Measurements from ENCODE around the gene NACA2.
"Not testable (repeated sequence)": the region's sequence is repeated elsewhere in the genome, so short reads cannot be mapped to it uniquely, and the experiment has no call there.

NACA2 gene

DNA sequence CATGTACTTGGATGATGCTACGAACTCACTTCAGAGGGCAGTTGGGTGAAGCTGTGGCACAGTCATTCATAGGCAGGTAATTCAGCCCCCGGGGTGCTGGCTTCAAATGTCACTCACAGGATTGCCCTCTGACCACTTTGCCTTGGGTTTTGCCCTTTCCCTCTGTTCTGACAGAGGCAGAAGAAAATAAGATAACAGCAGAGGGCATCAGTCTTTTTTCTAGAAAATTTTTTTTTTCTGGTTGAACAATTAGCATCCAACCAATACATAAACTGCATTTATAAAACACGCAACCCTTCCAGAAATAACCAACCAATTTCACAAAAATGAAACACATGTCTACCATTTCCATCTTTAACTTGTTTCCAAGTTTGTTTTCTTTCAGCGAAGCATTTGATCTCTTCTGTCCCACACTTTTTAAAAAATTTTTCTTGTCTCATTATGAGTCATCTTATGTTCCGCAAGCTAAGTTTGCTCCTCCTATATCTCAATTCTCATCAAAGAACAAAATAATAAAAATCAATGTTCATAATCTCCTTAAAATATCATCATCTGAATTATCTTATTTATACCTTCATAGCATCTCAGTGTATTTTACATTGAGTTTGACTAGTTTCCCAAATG, 15.6 kb downstream of the NACA2 start:
- no peak for DNase-seq

DNA sequence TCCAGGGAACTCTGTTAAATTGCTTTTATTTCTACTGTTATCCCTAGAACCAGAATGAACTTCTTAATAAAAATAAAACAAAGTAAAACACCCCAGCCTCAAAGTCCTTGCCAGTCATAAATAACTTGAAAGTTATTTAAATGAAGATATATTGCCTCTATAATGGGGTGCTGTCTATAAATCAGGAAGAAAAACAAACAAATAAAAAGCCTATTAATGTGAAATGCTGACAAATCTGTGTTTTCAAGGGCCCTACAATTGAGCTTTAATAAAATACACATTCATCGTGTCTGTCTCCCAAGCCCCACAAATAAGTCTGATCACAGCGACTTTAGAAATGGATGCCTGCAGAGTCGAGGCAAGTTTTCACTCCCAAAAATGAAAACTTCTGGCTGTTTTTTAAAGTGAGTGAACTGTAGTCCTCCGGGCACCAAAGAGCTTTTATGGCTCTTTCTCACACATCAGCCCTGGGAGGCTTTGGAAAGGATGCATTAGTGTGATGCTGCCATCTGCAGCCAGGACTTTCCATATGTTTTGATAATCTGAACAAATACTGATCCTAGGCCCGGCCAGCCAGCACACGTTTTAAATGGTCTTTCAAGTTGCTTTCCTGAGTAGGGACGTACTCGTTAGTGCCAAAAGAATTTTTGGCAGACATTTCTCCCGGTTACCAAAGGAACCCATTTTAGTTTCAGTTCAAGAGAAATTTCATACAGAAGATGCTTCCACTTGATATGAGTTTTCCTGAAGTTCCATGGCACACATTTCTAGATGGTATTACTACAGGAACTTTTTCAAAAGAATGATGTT, 16.3 kb downstream of the NACA2 start:
- DNase-seq = no peak

DNA sequence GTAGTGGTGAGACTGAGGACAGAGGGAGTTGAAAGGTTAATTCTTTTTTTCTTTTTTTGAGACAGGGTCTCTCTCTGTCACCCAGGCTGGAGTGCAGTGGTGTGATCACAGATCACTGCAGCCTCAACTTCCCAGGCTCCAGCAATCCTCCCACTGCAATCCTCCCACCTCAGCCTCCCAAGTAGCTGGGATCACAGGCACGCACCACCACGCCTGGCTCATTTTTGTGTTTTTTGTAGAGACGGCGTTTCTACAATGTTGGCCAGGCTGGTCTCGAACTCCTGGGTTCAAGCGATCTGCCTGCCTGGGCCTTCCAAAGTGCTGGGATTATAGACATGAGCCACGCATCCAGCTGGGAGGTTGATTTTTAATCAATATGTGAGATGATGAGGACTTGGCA, 18.5 kb downstream of the NACA2 start:
- not testable (repeated sequence) for DNase-seq

DNA sequence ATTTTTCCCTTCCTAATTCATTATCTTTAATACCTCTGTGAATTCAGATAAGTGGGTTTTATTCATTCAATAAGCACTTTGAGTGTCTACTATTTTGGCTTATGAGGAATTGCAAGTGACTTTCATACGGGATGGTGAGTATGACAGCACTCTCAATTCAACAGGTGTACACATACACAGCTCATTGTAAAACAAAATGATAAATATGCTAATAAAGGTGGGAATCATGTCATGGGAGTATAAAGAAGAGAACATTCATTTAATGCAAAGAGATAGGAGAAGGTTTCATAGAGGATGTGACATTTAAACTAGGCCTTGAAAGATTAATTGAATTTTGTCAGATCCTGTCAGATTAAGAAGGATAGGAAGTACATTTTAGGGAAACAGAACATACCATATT, 19.4 kb downstream of the NACA2 start:
- DNase-seq = no peak

DNA sequence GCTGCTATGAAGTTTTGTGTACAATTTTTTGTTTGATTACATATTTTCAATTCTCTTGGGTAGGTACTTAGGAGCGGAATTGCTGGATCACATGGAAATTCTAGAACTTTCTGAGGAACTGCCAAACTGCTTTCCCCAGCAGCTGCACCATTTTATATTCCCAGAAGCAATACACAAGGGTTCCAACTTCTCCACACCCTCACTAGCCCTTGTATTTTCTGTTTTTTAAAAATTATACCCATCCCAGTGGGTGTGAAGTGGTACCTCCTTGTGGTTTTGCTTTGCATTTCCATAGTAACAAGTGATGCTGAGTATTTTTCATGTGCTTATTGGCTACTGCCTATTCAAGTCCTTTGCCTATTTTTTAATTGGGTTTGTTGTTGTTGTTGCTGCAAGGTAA, 20.9 kb downstream of the NACA2 start:
- no peak for DNase-seq

DNA sequence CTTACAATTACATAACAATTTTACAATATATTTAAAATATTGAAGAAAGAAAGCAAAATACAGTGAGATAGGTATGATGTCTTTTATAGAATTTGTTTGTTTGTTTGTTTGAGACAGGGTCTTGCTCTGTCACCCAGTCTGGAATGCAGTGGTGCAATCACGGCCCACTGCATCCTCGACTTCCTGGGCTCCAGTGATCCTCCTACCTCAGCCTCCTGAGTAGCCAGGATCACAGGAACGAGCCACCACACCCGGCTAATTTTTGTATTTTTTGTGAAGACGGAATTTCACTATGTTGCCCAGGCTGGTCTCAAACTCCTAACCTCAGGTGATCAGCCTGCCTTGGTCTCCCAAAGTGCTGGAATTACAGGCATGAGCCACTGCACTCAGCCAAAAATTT, 21.5 kb downstream of the NACA2 start:
- not testable (repeated sequence) for DNase-seq

DNA sequence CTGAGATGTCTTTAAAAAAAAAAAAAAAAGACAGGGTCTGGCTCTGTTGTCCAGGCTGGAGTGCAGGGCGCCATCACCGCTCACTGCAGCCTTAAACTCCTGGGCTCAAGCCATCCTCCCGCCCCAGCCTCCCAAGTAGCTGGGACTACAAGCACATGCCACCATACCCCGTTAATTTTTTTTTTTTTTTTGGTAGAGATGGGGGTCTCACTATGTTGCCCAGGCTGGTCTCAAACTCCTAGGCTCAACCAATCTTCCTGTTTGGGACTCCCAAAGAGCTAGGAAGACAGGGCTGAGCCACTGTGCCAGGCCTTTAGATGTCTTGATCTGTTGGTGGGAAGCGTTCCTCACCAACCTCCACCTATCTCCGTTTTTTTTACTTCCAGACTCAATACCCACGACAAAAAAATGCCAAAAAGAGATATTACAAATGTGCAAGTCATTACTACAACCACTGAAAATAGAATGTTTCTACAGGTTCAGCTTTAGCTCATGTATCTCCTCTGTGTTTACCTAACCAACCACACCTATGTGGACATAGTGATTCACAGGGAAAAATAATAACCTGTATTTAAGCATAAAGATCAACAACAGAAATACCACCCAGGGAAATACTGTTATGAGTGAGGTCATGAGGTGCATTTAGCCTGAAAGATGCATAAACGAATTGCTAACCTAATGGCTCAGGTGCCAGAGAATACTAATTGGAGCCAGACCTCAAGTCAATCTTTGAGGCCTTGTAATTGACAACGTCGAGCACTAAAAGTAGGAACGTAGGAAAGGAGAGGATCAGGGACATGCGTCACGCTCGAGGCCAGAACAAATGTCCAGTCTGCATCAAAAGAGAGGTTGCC, 22.6 kb downstream of the NACA2 start:
- DNase-seq = no peak

DNA sequence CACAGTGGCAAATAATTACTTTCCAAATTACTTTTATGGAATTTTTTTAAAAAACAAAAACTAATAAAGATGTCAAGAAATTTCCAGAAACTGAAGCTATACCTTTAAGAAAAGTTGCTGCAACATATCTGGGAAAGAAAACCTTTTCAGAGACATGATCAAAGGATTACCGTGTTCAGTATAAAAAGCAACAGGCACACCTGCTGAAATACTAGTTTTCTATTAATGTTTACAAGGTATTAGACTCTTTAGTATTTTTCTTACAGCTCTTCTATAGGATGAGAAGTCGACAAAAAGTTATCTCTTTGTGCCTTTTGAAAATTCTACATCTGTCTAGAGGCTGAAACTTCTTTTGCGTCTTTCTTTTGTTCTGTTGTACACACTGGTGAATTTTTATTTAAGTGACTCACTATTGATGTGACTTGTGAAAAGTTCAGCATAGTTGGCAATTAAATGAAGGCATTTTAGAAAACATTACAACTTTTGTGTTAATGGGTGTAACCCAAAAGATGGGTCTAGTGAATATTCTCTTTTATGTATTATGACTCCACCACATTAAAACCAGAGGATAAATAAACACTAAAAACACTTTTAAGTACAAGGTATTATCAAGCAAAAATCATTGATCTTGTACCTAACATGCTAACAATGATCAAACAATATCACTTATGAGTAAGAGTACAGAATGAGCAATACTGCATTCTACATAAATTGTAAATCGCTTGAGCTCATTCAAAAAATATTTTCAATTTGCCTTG, 23.8 kb downstream of the NACA2 start:
- no peak for DNase-seq

DNA sequence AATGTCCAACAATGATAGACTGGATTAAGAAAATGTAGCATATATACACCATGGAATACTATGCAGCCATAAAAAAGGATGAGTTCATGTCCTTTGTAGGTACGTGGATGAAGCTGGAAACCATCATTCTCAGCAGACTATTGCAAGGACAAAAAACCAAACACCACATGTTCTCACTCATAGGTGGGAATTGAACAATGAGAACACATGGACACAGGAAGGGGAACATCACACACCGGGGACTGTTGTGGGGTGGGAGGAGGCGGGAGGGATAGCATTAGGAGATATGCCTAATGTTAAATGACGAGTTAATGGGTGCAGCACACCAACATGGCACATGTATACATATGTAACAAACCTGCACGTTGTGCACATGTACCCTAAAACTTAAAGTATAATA, 24.6 kb downstream of the NACA2 start:
- DNase-seq = not testable (repeated sequence)

DNA sequence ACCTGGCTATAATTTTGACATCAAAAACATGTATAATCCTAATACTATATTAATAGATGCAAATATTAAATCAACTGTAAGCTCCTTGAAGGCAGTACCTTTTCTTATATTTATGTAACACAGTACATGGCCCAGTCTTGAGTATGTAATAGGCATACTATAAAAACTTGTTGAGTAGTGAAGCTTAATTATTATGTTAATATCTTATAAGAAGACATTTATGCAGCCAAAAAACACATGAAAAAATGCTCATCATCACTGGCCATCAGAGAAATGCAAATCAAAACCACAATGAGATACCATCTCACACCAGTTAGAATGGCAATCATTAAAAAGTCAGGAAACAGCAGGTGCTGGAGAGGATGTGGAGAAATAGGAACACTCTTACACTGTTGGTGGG, 25.2 kb downstream of the NACA2 start:
- not testable (repeated sequence) for DNase-seq

DNA sequence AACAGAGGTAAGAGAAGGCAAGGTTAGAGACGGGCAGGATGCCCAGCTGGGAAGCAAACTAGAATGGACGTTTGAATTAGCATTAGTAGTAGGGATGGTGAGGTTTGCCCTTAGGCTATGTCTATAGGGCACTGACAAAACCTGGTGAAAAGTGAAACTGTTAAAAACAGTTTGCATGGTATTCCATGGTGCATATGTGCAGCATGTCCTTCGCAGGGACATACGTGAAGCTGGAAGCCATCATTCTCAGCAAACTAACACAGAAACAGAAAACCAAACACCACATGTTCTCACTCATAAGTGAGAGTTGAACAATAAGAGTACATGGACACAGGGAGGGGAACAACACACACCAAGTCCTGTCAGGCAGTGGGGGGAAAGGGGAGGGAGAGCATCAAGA, 25.8 kb downstream of the NACA2 start:
- no peak for DNase-seq

DNA sequence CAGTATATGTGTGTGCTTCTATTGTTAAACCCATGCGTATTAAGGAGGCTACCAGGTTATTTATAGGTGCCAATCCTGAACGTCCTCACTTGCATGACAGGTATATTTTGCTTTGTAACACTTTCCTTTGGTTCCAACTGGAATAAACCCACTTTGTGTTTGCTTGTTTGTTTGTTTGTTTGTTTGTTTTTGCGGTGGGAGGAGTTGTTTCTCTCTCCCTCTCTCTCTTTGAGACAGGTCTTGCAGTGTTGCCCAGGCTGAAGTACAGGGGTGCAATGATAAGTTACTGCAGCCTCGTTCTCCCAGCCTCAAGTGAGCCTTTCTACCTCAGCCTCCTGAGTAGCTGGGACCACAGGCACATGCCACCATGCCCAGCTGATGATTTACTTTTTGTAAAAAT, 28.7 kb downstream of the NACA2 start:
- DNase-seq = no peak

DNA sequence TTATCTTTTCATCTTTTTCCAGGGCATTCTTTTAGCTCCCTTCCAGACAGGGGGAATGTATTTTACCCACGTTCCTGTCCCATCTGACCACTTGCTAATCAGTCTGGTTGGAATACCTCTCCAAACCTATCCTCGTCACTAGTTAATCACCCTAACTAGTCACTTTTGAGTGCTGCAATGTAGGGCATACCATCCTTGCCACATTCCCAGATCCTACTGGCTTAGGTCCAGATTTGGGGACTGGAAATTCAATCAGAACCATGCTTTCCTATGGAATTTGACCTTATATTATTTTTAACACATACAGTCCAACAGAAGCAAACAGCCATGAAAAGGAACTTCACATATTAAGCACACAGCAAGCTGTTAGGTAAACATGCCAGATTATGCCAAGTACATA, 29.7 kb downstream of the NACA2 start:
- no peak for DNase-seq

DNA sequence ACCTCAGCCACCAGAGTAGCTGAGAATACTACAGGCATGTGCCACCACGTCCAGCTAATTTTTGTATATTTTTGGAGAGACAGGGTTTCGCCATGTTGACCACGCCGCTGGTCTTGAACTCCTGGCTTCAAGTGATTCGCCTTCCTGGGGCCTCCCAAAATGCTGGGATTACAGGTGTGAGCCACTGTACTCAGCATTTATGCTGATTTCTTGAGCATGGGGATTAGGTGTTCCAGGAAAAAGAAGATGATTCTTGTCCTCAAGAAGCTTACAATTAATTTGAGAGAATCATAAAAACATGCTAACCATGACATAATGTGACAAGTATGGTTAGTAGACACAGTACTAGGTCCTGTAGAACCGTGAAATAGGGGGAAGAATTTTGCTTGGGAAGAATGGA, 30.9 kb downstream of the NACA2 start:
- DNase-seq = no peak

DNA sequence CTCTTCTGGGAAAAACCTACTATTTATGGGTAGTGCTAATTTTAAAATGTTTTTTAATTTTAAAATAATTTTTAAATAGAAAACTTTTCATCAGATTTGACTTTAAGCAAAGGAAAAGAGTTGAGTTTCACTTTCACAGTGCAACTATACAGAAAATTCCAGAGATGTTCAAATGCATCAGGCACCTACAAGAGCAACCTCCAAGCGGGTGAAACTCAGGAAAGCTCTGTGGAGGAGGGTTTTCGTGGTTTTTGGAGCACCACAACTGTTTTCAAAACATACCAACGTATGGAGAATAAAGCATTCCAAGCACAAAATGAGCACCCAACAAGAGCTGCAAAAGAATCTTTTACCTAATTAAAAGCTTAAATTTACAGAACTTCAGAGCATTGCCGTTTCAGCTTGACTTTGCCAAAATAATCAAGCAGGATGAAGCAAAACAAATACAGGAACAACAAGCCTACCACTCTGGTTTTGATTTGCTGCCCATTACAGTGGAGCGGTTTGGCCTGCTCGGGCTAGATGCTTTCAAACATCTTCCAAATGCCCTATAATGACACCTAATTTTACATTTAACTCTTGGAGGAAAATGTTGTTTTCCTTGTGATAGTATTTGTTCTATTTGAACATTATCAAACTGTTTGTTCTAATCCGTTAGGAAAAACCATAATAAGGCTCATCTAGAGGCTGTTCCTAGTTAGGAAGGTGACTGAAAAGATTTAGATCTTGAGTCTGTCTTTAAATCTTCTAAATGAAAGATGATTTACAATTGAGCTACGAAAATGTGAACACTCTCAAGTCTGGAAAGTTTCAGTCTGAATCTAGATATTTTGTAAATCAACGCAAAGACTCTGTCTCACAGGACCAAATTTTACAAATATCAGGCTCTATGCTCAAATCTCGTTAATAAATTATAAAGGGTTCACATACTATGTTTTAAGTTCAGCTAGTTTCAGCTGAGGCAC, 34.5 kb downstream of the NACA2 start:
- DNase-seq = no peak

DNA sequence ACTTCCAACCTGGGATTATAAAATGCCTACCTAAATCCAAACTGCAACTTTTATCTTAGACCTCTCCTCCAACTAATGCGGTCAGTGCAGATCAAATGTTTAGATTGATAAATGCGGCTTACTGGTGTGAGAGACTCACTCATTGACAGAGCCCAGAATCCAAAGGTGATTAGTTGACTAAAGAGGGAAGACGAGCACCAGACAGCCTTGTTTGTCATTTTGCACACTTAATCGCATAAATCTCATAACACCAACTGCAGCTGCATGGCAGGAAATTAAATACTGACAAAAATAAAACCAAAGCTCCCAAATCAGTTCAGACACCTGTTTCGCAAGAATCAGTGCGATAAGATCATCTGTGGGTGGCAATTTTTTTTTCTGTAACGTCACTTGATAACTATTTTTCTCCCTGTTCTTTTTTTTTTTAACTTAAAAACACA, 35.9 kb downstream of the NACA2 start:
- no peak for DNase-seq

DNA sequence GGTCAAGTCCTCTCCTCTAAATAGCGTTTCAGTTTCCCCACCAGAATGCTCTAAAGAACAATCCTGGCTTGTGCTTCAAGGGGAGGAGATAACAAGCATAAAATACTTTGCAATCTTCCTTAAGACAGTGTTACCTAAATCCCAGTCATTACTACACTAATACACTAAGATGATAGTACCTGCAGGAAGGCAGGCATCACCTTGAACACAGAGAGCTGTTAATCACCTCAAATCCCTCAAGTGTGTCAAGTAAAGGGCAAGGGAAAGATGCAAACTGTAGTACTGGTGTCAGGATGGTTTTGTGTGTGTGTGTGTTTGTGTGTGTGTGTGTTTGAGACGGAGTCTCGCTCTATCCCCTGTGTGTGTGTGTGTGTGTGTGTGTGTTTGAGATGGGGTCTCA, 36.8 kb downstream of the NACA2 start:
- DNase-seq = no peak

DNA sequence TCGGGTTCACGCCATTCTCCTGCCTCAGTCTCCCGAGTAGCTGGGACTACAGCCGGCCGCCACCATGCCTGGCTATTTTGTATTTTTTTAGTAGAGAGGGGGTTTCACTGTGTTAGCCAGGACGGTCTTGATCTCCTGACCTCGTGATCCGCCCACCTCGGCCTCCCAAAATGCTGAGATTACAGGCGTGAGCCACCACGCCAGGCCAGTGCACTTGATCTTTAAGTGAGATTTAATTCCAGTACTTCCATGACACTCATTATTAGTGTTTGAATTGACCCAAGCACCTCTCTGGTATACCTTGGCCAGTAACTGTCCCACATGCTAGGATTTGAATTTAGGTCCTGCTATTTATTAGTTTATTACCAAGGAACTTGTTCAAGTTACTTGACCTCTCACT, 38.5 kb downstream of the NACA2 start:
- DNase-seq = not testable (repeated sequence)

DNA sequence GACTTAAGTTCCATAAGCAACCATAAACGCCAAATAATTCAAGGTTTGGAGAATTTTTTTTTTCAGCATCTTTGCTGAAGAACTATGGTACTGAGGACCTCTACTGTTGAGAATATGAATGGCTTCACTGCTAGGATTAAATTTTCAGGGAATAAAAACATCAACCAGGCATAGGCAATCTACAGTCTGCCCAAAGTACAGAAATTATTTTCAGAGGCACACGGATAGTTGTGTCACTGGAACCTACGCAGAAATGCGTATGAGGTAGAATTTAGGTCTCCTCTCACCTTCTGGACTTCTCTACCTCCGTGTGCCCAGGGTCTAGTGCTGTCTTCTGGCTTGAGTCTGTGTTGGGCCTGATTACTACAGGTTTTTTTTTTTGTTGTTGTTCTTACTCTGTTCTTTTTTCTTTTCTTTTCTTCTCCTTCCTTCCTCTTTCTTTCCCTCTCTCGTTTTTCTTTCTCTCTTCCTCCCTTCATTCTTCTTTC, 39.7 kb downstream of the NACA2 start:
- no peak for DNase-seq

DNA sequence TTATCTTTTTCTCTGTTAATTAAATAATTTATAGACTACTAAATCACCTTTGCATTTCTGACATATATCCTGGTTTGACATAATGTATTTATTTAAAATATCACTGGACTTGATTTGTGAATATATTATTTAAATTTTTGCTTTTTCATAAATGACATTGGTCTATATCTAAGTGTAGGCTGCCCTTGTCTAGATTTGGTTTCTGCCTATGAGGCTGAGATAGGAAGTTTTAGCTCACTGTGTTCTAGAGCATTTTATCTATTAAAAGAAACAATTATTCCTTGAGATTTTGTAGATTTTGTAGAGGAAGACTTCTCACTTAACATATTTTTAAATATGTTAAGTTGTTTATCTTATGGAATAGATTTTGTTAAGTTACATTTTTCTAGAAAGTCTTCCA, 43.9 kb downstream of the NACA2 start:
- no peak for DNase-seq

DNA sequence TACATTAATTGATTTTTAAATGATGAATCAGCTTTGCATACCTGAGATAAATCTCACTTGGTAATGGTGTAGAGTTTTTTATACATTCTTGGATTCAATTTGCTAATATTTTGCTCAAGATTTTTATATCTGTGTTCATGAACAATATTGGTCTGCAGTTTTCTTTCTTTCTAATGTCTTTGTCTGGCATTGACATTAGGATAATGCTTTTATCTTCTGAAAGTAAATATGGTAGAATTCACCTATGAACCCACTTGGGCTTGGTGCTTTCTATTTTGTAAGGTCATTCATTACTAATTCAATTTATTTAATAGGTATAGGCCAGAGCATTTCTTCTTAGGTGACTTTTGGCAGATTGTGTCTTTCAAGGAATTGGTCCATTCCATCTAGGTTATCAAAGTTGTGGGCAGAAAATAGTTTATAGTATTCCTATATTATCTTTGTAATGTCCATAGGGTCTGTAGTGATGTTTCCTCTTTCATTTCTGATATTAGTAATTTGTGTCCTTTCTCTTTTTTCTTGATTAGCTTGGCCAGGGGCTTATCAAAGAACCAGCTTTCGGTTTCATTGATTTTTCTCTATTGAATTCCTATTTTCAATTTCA, 45.6 kb downstream of the NACA2 start:
- DNase-seq = no peak

Measured in effector CD4-positive, alpha-beta T cell (primary cell).